ENCODE data around the gene DYNLT3.
A peak's percentile ranks its signal among the peaks of the same experiment; 100 is the strongest.

Gene DYNLT3

DNA sequence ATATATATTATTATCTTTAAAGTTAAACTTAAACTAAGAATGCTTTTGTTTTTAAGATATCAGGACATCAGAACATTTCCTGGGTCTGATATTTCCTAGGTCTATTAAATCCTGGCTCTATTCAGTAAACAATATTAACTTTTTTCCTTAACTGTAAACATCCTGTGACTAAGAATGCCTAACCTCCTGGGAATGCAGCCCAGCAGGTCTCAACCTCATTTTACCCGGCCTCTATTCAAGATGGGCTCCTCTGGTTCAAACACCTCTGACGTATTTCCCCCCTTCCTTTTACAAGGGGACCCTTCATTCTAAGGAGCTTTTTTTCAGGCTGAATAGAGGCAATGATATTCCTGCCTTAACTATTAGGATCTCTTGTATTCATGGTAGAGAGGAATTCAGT is 35.8 kb upstream of the DYNLT3 start:
- no peak overlapping the region for H3K4me3 ChIP-seq (ENCODE audit: low read depth, low read length)
- no peak for TF ChIP-seq CTCF (IDR thresholded peaks at IDR 0.05; ENCODE audit: low read depth, low read length)
- DNase-seq (ENCODE audit: low read depth, low spot score), result no peak
- in situ Hi-C loops (cut with HindIII; ENCODE audit: low sequenced_read_pairs), result no loop called here

DNA sequence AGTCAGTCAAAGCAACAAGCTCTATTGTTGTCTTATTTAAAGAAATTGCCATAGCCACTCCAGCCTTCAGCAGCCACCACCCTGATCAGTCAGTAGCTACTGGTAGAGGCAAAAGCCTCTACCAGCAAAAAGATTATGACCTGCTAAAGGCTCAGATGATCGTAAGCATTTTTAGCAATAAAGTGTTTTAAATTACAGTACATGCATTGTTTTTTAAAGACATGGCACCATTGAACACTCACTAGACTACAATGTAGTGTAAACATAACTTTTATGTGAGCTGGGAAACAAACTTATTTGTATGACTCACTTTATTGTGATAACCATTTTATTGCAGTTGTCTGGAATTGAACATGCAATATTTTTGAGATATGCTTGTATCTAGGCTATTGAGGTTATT is 32.3 kb upstream of the DYNLT3 start:
- no peak overlapping the region for H3K4me3 ChIP-seq (ENCODE audit: low read depth, low read length)
- no peak for TF ChIP-seq CTCF (IDR thresholded peaks at IDR 0.05; ENCODE audit: low read depth, low read length)
- in situ Hi-C loops (cut with HindIII; ENCODE audit: low sequenced_read_pairs), result no loop called here
- no peak for DNase-seq (ENCODE audit: low read depth, low spot score)

- DNase-seq (ENCODE audit: low read depth, low spot score), result no peak
- no peak overlapping the region for H3K4me3 ChIP-seq (ENCODE audit: low read depth, low read length)
- TF ChIP-seq CTCF (IDR thresholded peaks at IDR 0.05; ENCODE audit: low read depth, low read length), result no peak
- in situ Hi-C loops (cut with HindIII; ENCODE audit: low sequenced_read_pairs), result no loop called here
Measured at GRCh38 chrX:37876716-37877115, 29.3 kb upstream of the DYNLT3 start.

DNA sequence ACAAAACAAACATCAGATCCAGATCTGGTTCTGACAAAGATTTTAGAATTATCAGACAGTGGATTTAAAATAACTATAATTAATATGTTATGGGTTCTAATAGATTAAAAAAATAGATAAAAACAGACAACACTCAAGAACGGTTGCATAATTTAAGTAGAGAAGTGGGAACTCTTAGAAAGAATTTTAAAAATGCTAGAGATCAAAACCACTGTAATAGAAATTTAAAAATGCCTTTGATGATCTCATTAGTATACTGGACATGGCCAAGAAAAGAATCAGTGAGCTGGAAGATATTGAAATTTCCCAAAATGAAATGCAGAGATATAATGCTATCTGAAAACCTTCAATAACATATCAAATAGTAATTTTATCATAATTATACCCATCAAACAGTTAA is 28.3 kb upstream of the DYNLT3 start:
- no peak for DNase-seq (ENCODE audit: low read depth, low spot score)
- no peak overlapping the region for H3K4me3 ChIP-seq (ENCODE audit: low read depth, low read length)
- TF ChIP-seq CTCF (IDR thresholded peaks at IDR 0.05; ENCODE audit: low read depth, low read length), result no peak
- in situ Hi-C loops (cut with HindIII; ENCODE audit: low sequenced_read_pairs), result no loop called here

DNA sequence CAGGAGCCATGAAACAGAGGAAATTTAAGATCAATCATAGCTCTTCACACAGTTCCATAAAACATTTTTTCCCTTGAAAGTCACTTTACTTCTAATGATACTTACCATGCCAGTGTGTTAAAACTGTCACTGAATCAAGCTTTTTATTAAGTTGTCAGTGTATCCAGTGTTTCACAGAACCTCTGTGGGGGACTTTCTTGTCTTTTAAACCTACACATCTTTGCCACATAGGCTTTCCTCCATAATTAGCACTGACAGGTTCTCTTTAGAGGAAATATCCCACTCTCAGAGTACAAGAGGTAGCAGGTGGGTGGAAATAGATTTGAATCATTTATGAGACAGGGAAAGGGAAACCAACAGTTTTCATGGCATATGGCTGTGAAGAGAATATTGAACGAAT is 25.8 kb upstream of the DYNLT3 start:
- in situ Hi-C loops (cut with HindIII; ENCODE audit: low sequenced_read_pairs), result no loop called here
- no peak for TF ChIP-seq CTCF (IDR thresholded peaks at IDR 0.05; ENCODE audit: low read depth, low read length)
- DNase-seq (ENCODE audit: low read depth, low spot score), result no peak
- no peak overlapping the region for H3K4me3 ChIP-seq (ENCODE audit: low read depth, low read length)

- in situ Hi-C loops (cut with HindIII; ENCODE audit: low sequenced_read_pairs), result no loop called here
- no peak for TF ChIP-seq CTCF (IDR thresholded peaks at IDR 0.05; ENCODE audit: low read depth, low read length)
- H3K4me3 ChIP-seq (ENCODE audit: low read depth, low read length), result no peak overlapping the region
- no peak for DNase-seq (ENCODE audit: low read depth, low spot score)
Measured at GRCh38 chrX:37872303-37872655, 24.9 kb upstream of the DYNLT3 start.

GRCh38 chrX:37871626-37872302 is 24.4 kb upstream of the DYNLT3 start:
- peak; percentile 90 for DNase-seq (ENCODE audit: low read depth, low spot score)
- no peak for TF ChIP-seq CTCF (IDR thresholded peaks at IDR 0.05; ENCODE audit: low read depth, low read length)
- in situ Hi-C loops (cut with HindIII; ENCODE audit: low sequenced_read_pairs), result no loop called here
- H3K4me3 ChIP-seq (ENCODE audit: low read depth, low read length), result no peak overlapping the region

Measured in astrocyte of the spinal cord (primary cell).